ENCODE data around the gene SMC6. TPM values are rescaled to one million over a fixed set of nuclear protein-coding genes. Genes with fewer than 3 reads are reported as not detected.

The SMC6 gene
- total RNA-seq, 4 donors from 2014 or later = 31.0 to 53.6 (median 39.1) TPM

DNA sequence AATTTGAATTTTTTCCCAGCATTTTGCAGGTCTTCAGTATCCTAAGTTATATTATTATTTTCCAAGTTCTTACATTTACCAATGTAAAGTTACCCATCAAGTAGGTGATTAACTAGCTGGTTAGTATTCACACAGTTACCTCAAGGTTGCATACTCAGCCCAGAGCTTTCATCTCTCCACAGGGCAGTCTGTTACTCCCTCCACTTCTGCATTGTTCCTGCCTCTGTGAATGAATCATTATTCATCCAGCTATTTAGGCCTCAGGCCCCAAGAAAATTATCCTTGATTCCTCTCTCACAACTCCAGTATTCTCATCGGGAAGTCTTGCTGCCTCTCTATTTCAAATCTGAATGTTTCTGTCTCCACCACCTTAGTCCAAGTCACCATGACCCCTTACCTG lies 92.2 kb downstream of the SMC6 start:
- no peak for TF ChIP-seq POLR2A (IDR thresholded peaks at IDR 0.05)
- TF ChIP-seq, protein P1, sequence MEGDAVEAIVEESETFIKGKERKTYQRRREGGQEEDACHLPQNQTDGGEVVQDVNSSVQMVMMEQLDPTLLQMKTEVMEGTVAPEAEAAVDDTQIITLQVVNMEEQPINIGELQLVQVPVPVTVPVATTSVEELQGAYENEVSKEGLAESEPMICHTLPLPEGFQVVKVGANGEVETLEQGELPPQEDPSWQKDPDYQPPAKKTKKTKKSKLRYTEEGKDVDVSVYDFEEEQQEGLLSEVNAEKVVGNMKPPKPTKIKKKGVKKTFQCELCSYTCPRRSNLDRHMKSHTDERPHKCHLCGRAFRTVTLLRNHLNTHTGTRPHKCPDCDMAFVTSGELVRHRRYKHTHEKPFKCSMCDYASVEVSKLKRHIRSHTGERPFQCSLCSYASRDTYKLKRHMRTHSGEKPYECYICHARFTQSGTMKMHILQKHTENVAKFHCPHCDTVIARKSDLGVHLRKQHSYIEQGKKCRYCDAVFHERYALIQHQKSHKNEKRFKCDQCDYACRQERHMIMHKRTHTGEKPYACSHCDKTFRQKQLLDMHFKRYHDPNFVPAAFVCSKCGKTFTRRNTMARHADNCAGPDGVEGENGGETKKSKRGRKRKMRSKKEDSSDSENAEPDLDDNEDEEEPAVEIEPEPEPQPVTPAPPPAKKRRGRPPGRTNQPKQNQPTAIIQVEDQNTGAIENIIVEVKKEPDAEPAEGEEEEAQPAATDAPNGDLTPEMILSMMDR (IDR thresholded peaks at IDR 0.05) = no peak
- no peaks in the 10 kb centered on the region for H3K9me3 ChIP-seq
- DNase-seq = no peak
- H3K27ac ChIP-seq = no peak overlapping the region
- H3K4me3 ChIP-seq = no peak overlapping the region
- H3K27me3 ChIP-seq = no peaks in the 10 kb centered on the region
- H3K36me3 ChIP-seq = peaks cover 0 to 32% (median 0%) of the 10 kb centered on the region in 3 donors
- no peaks in the 10 kb centered on the region for H3K4me1 ChIP-seq

DNA sequence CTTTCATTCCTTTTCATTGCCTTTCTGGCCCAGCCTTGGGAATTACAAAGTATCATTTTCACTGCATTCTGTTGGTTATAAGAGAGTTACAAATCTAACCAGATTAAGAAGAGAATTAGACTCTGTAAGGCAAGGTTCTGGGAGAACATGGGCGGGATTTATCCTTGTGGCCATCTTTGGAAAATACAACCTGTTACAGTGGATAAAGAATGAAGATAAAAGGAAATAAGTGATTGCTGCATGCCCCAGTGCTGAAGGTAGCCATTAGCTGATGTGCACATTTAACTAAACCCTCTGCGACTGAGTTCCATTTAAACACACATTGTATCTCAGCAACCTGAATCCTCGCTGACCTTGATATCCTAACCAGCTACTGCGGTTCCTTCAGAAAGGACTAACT lies 93.4 kb downstream of the SMC6 start:
- no peak overlapping the region for H3K27ac ChIP-seq
- H3K4me1 ChIP-seq = no peaks in the 10 kb centered on the region
- TF ChIP-seq, protein P1 (IDR thresholded peaks at IDR 0.05) = no peak
- no peak for TF ChIP-seq POLR2A (IDR thresholded peaks at IDR 0.05)
- H3K36me3 ChIP-seq = peaks cover 0 to 20% (median 0%) of the 10 kb centered on the region in 3 donors
- no peak overlapping the region for H3K4me3 ChIP-seq
- H3K9me3 ChIP-seq = no peaks in the 10 kb centered on the region
- DNase-seq = no peak
- H3K27me3 ChIP-seq = no peaks in the 10 kb centered on the region

DNA sequence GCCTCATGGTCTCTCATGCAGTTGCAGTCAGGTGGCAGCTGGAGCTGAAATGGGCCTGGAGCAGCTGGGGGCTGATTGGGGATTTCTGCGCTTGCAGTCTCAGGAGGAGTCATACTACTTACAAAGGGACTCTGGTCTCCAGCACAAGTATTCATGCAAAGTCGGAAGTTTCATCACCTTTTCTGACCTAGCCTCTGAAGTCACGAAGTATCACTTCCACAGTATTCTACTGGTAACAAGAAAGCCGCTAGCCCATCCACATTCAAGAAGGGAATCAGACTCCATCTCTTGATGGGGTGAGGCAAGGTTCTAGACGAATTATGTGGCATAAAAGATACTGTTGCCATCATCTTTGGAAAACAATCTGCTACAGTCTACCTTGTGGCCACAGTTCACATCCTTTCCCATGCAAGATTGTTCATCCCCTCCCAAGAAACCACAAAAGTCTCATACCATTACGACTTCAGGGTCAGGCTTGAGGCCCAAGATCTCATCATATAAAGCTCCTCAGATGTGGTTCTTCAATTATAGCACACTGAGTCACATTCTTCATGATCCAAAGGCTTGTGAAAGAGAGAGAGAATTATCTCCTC lies 95.3 kb downstream of the SMC6 start:
- no peaks in the 10 kb centered on the region for H3K9me3 ChIP-seq
- H3K4me1 ChIP-seq = no peaks in the 10 kb centered on the region
- no peak overlapping the region for H3K27ac ChIP-seq
- no peaks in the 10 kb centered on the region for H3K27me3 ChIP-seq
- TF ChIP-seq, protein P1 (IDR thresholded peaks at IDR 0.05) = no peak
- TF ChIP-seq POLR2A (IDR thresholded peaks at IDR 0.05) = no peak
- H3K36me3 ChIP-seq = peaks cover 0 to 5% (median 0%) of the 10 kb centered on the region in 3 donors
- DNase-seq = no peak
- no peak overlapping the region for H3K4me3 ChIP-seq

DNA sequence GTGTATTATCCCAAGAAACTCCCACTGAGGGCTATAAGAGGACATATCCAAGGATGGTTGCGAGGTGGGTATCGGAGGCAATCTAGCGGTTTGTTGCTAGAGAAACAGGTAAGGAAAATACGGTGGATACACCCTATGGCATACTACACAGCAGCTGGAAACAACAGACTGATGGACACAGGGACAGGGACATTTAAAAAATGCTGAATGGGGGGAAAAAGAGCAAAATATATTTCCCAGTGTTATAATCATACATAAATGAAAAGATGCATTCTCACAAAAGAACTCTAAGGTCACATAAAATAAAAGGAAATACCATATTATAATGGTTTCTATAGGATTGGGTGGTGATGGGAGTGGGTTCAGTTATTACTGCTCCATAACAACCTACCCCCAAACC lies 95.9 kb downstream of the SMC6 start:
- H3K27ac ChIP-seq = no peak overlapping the region
- H3K27me3 ChIP-seq = no peaks in the 10 kb centered on the region
- no peak overlapping the region for H3K4me3 ChIP-seq
- peaks cover 0 to 5% (median 0%) of the 10 kb centered on the region in 3 donors for H3K36me3 ChIP-seq
- DNase-seq = no peak
- TF ChIP-seq POLR2A (IDR thresholded peaks at IDR 0.05) = no peak
- TF ChIP-seq, protein P1 (IDR thresholded peaks at IDR 0.05) = no peak
- no peaks in the 10 kb centered on the region for H3K9me3 ChIP-seq
- no peaks in the 10 kb centered on the region for H3K4me1 ChIP-seq

DNA sequence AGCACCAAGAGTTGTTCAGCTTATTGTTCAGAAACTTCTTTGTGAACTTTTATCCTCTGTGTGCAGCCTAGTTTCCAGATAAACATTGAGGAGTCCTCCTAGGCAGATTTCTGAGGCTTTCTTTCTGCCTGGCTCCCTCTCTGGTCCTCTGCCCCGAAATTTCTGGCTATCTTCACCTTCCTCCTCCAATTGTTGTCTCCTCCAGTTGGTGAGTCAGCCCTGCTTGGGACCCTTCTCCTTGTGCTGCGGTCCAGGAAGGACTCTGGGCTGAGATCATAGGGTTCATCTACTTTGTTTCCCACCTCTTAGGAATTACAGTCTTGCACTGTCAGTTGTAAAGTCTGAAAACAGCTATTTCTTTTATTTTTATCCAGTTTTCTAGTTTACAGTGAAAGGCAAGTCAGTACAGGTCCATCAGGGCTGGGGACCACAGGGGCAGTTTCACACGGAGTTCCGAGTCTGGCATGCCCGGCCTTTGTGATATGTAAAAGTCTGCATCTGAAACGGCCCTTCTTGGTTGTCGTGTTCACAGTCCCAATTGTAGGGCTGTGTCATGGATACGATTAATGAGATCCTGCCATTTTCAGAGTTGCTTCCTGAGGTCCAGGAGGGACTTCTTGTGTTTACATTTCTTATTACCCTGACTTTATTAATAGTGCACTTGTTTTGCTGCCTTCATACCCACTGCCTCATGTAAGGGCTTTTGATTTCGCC lies 100.8 kb downstream of the SMC6 start:
- Histone ChIP-seq H3K27ac (no peak overlapping the region), H3K4me1 (no peaks in the 10 kb centered on the region), H3K9me3 (no peaks in the 10 kb centered on the region), H3K36me3 (no peaks in the 10 kb centered on the region), H3K4me3 (no peak overlapping the region), H3K27me3 (no peaks in the 10 kb centered on the region)
- TF ChIP-seq, protein P1 (IDR thresholded peaks at IDR 0.05) = no peak
- TF ChIP-seq POLR2A (IDR thresholded peaks at IDR 0.05) = no peak
- no peak for DNase-seq

All from Peyer's patch (tissue), 4 donors.